K562 (cell line): ENCODE measurements around the gene THADA. TPM values are rescaled to one million over a fixed set of nuclear protein-coding genes. Genes with fewer than 3 reads are reported as not detected.

Experiments
- CHAMP1 ChIP-seq: fragments of 450-650 bp; IDR thresholded peaks from 2 replicates; pipeline ENCODE4 v1.6.1; 2016; ENCODE audit warnings: mild to moderate bottlenecking
- ESRRA ChIP-seq: fragments of 450-650 bp; IDR thresholded peaks from 2 replicates; pipeline ENCODE4 v1.6.1; 2014; ENCODE audit warnings: low read depth, mild to moderate bottlenecking, moderate library complexity, borderline replicate concordance
- HDAC1 ChIP-seq, 2 experiments: fragments of 450-650 bp; IDR thresholded peaks; 2 replicates each; pipeline ENCODE4 v1.6.1; 2016 to 2017; ENCODE audit warnings: inconsistent platforms in 1 of 2, mild to moderate bottlenecking in 1 of 2, moderate library complexity in 1 of 2
- JUND ChIP-seq, 2 experiments: IDR thresholded peaks; 2 replicates in 1 of 2; 3 replicates in 1 of 2; pipeline ENCODE4 v1.6.1; 2011; ENCODE audit warnings: borderline replicate concordance in 2 of 2, low read depth in 2 of 2, low read length in 2 of 2, improper control_type of control experiment in 1 of 2, missing biosample characterization in 1 of 2, missing genetic modification characterization in 1 of 2, missing genetic modification reagents in 1 of 2
- ZNF121 ChIP-seq: sonication (generic); formaldehyde crosslinking; conservative IDR thresholded peaks from 2 replicates; pipeline ENCODE4 v1.8.0; 2022; ENCODE audit warnings: missing genetic modification reagents
- ZNF407 ChIP-seq: fragments of 450-650 bp; IDR thresholded peaks from 2 replicates; pipeline ENCODE4 v1.6.1; 2016; ENCODE audit warnings: low read depth
- ZNF592 ChIP-seq: fragments of 450-650 bp; IDR thresholded peaks from 2 replicates; pipeline ENCODE4 v1.6.1; 2017; ENCODE audit warnings: antibody characterized with exemption, mild to moderate bottlenecking
- polyA plus RNA-seq, 8 experiments: library from polyadenylated mRNA; depleted of rRNA in 4 of 8; stranded (reverse) in 5 of 8; unstranded in 3 of 8; fragments of >200 nt; fragmentation: Nextera tagmentation in 2 of 8; fragmentation: Illumina TruSeq in 1 of 8; extraction: Ambion mirVana in 2 of 8; extraction: Trizol in 1 of 8; gene quantifications; 2 replicates each; pipeline versions ENCODE4 v1.2.1 to v1.2.3, GENCODE V29; 2011 to 2014; ENCODE audit warnings: inconsistent platforms in 1 of 8, missing spikeins in 1 of 8
- total RNA-seq, 7 experiments: library from RNA; depleted of rRNA in 6 of 7; stranded (reverse); fragments of >200 nt in 6 of 7; fragmentation: Illumina TruSeq in 2 of 7; extraction: Trizol in 2 of 7; gene quantifications; 2 replicates each; pipeline versions ENCODE4 v1.2.1 to v1.2.3, GENCODE V29; 2011 to 2021; ENCODE audit warnings: low replicate concordance in 1 of 7

THADA gene
- total and polyA plus RNA-seq, 9 of the 15 experiments (the other 6 are each of a cell fraction or from before 2014, with no cell fraction given), result 17.8 to 34.7 (median 31.9) TPM

- TF ChIP-seq JUND (IDR thresholded peaks at IDR 0.05; ENCODE audit: borderline replicate concordance, low read depth, low read length), result peak; percentile 45; the same call in 1 of the 2 replicates
- peak; percentile 81; the same call in 2 of the 3 replicates for TF ChIP-seq JUND (tag; IDR thresholded peaks at IDR 0.05; ENCODE audit: borderline replicate concordance, low read depth, low read length)
- peak; percentile 58; the same call in 1 of the 2 replicates for TF ChIP-seq ESRRA
- no peak for TF ChIP-seq ZNF407
- TF ChIP-seq ZNF121 (CRISPR knock-in tag), result no peak
- TF ChIP-seq CHAMP1, result no peak
- peak; percentile 61 for TF ChIP-seq ZNF592
- peak in 1 of 2 experiments; percentile 37; a peak in 1 of 4 replicates for TF ChIP-seq HDAC1 (IDR thresholded peaks at IDR 0.05)
Measured at GRCh38 chr2:43184339-43184895, 411.4 kb downstream of the THADA start (continued).
